ENCODE data around the gene MYO9A.
"Not testable (repeated sequence)": the region's sequence is repeated elsewhere in the genome, so short reads cannot be mapped to it uniquely, and the experiment has no call there.

Gene MYO9A

GRCh38 chr15:71937650-71938311, 180.2 kb downstream of the MYO9A start:
- no peak for DNase-seq

- DNase-seq: no peak
These were observed 183.5 kb downstream of the MYO9A start for GRCh38 chr15:71934446-71934845.

- DNase-seq: no peak
These were observed 185.3 kb downstream of the MYO9A start for GRCh38 chr15:71932689-71933088.

- no peak for DNase-seq
These were observed 186.7 kb downstream of the MYO9A start for GRCh38 chr15:71931261-71931660.

GRCh38 chr15:71925145-71925544, 192.8 kb downstream of the MYO9A start:
- no peak for DNase-seq

GRCh38 chr15:71921191-71921590, 196.8 kb downstream of the MYO9A start:
- no peak for DNase-seq

- no peak for DNase-seq
These were observed 197.4 kb downstream of the MYO9A start for GRCh38 chr15:71920573-71920972.

GRCh38 chr15:71916834-71917233, 201.1 kb downstream of the MYO9A start:
- no peak for DNase-seq

GRCh38 chr15:71914092-71914491, 203.9 kb downstream of the MYO9A start:
- no peak for DNase-seq

- no peak for DNase-seq
These were observed 218.3 kb downstream of the MYO9A start for GRCh38 chr15:71899674-71900073.

- DNase-seq: no peak
These were observed 224.3 kb downstream of the MYO9A start for GRCh38 chr15:71893691-71894090.

GRCh38 chr15:71892335-71892734, 225.6 kb downstream of the MYO9A start:
- no peak for DNase-seq

- DNase-seq: no peak
These were observed 226.9 kb downstream of the MYO9A start for GRCh38 chr15:71891026-71891425.

GRCh38 chr15:71889947-71890346, 228.0 kb downstream of the MYO9A start:
- DNase-seq: no peak

- no peak for DNase-seq
These were observed 228.6 kb downstream of the MYO9A start for GRCh38 chr15:71889385-71889784.

GRCh38 chr15:71888797-71889196, 229.2 kb downstream of the MYO9A start:
- no peak for DNase-seq

- no peak for DNase-seq
These were observed 232.6 kb downstream of the MYO9A start for GRCh38 chr15:71885390-71885789.

- DNase-seq: no peak
These were observed 234.5 kb downstream of the MYO9A start for GRCh38 chr15:71883447-71883846.

- DNase-seq: no peak
These were observed 237.7 kb downstream of the MYO9A start for GRCh38 chr15:71880276-71880675.

GRCh38 chr15:71874245-71874644, 243.7 kb downstream of the MYO9A start:
- no peak for DNase-seq

- not testable (repeated sequence) for DNase-seq
These were observed 259.7 kb downstream of the MYO9A start for GRCh38 chr15:71858232-71858631.

GRCh38 chr15:71853543-71853942, 264.4 kb downstream of the MYO9A start:
- DNase-seq: no peak

GRCh38 chr15:71844916-71845315, 273.0 kb downstream of the MYO9A start:
- DNase-seq: no peak

- DNase-seq: no peak
These were observed 276.4 kb downstream of the MYO9A start for GRCh38 chr15:71841563-71841962.

- no peak for DNase-seq
These were observed 287.0 kb downstream of the MYO9A start for GRCh38 chr15:71830981-71831380.

Measured in NCI-H1436 (cell line).